ENCODE results near the gene ORAI3.

ORAI3 gene

DNA sequence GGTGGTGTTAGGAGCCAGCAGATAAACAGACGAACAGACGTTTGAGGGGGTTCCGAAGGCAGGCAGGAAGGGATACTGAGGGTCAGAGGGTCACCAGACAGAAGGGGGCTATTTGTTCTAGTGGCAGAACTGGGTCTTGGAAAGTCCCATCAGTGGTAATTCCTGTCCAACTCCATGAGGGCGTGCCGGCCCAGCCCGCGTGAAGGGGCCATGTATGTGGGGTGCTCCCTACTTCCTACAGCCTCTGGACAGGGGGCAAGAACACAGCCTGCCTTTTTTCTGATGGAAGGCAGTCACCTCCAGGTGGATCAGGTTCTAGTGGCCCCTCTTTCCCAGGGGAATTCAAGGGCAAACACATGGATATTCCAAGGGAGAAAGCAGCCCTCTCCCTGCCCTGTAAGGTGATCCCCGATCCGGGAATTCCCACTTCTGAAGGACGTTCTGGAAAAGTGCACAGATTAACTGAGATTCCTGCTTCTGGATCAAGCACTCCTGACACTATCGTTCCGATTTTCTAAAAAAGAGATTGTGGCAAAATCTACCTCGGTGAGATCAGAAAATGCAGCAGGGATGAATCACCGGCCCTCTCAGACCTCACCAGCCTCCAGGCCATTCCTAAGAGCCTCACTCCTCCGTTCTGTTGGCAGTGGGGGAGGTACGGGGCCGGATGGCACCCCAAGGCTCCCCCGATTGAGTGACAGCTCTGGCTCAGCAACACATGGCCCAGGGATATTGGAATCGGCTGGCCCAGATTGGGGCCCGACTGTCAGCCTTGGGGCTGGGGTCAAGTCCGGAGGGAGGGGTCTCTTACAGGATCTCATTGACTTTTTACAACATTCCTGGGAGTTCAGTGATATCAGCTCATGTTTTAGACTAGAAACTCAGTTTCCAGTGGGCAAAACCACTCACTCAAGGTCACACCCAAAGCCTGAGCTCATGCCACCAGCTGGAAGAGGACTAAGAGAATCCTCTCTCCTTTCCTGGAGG lies 49.1 kb downstream of the ORAI3 start:
- ChIA-PET POLR2A (interaction anchor here (0.5 to 2.7 kb wide), 11 partner anchors 12 to 1144 kb away, joined by 3 to 6 read pairs (median 3); partner anchors contain the start of genes ZNF646 and ZNF668), CTCF (interaction anchor here (0.6 to 2.3 kb wide), 7 partner anchors 11 to 137 kb away, joined by 3 to 19 read pairs (median 3); partner anchors contain the start of gene HSD3B7)
- Histone ChIP-seq H3K9me3 (ENCODE audit: control insufficient read depth, insufficient read depth, low read depth, low read length) (no peaks in the 10 kb centered on the region), H3K4me3 (ENCODE audit: low read depth, low read length) (peak overlapping the region; percentile 47), H3K36me3 (ENCODE audit: control insufficient read depth in 2 of 2, insufficient read depth in 1 of 2, low read length in 2 of 2) (no peaks in the 10 kb centered on the region), H3K27ac (ENCODE audit: extremely low read depth, low read depth, low read length) (peak overlapping the region; percentile 17; the same call in 1 of the 2 replicates), H3K4me1 (ENCODE audit: control insufficient read depth, insufficient read depth, low read length) (peaks cover 5% of the 10 kb centered on the region)
- 0 out of 2 replicates have a peak, but pooled peaks have one; percentile 9 for TF ChIP-seq ZBTB21 (tag by site-specific recombination; IDR thresholded peaks at IDR 0.05)
- TF ChIP-seq HOXD13 (CRISPR knock-in tag; IDR thresholded peaks at IDR 0.05; ENCODE audit: borderline replicate concordance): no peak
- peak; percentile 45; the same call in 1 of the 2 replicates for TF ChIP-seq GLIS2 (tag by site-specific recombination; IDR thresholded peaks at IDR 0.05)
- no peak for TF ChIP-seq ZNF488 (tag by site-specific recombination; IDR thresholded peaks at IDR 0.05)
- peak; percentile 60 for TF ChIP-seq ZNF600 (tag by site-specific recombination; IDR thresholded peaks at IDR 0.05)
- no peak for TF ChIP-seq EGR2 (tag by site-specific recombination; IDR thresholded peaks at IDR 0.05; ENCODE audit: low read depth)
- TF ChIP-seq ZNF146 (tag by site-specific recombination; IDR thresholded peaks at IDR 0.05): no peak
- peak; percentile 37; the same call in 1 of the 2 replicates for TF ChIP-seq GLIS1 (tag by site-specific recombination; IDR thresholded peaks at IDR 0.05)
- no peak for TF ChIP-seq WT1 (tag by site-specific recombination; IDR thresholded peaks at IDR 0.05)
- TF ChIP-seq ZBTB49 (tag by site-specific recombination; IDR thresholded peaks at IDR 0.05; ENCODE audit: low read depth): no peak
- TF ChIP-seq ZNF202 (tag by site-specific recombination; IDR thresholded peaks at IDR 0.05; ENCODE audit: borderline replicate concordance): no peak
- no peak for TF ChIP-seq ZNF169 (tag by site-specific recombination; IDR thresholded peaks at IDR 0.05)
- TF ChIP-seq ZNF549 (tag by site-specific recombination; IDR thresholded peaks at IDR 0.05): no peak
- no peak for TF ChIP-seq ZNF621 (tag by site-specific recombination; IDR thresholded peaks at IDR 0.05)
- no peak for TF ChIP-seq ZNF423 (tag by site-specific recombination; IDR thresholded peaks at IDR 0.05)
- peak; percentile 31; the same call in 1 of the 2 replicates for TF ChIP-seq ZNF341 (tag by site-specific recombination; IDR thresholded peaks at IDR 0.05; ENCODE audit: low read depth)
- no peak for TF ChIP-seq SP2 (tag by site-specific recombination; IDR thresholded peaks at IDR 0.05)
- peak; percentile 79; the same call in 1 of the 2 replicates for TF ChIP-seq IKZF3 (tag by site-specific recombination; IDR thresholded peaks at IDR 0.05)
- TF ChIP-seq, protein P1, sequence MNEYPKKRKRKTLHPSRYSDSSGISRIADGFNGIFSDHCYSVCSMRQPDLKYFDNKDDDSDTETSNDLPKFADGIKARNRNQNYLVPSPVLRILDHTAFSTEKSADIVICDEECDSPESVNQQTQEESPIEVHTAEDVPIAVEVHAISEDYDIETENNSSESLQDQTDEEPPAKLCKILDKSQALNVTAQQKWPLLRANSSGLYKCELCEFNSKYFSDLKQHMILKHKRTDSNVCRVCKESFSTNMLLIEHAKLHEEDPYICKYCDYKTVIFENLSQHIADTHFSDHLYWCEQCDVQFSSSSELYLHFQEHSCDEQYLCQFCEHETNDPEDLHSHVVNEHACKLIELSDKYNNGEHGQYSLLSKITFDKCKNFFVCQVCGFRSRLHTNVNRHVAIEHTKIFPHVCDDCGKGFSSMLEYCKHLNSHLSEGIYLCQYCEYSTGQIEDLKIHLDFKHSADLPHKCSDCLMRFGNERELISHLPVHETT (tag by site-specific recombination; IDR thresholded peaks at IDR 0.05): 0 out of 2 replicates have a peak, but pooled peaks have one; percentile 13
- no peak for TF ChIP-seq ZNF501 (tag by site-specific recombination; IDR thresholded peaks at IDR 0.05)
- TF ChIP-seq ZNF175 (tag by site-specific recombination; IDR thresholded peaks at IDR 0.05): no peak
- TF ChIP-seq ZNF610 (tag by site-specific recombination; IDR thresholded peaks at IDR 0.05; ENCODE audit: borderline replicate concordance): no peak
- TF ChIP-seq, protein P2, sequence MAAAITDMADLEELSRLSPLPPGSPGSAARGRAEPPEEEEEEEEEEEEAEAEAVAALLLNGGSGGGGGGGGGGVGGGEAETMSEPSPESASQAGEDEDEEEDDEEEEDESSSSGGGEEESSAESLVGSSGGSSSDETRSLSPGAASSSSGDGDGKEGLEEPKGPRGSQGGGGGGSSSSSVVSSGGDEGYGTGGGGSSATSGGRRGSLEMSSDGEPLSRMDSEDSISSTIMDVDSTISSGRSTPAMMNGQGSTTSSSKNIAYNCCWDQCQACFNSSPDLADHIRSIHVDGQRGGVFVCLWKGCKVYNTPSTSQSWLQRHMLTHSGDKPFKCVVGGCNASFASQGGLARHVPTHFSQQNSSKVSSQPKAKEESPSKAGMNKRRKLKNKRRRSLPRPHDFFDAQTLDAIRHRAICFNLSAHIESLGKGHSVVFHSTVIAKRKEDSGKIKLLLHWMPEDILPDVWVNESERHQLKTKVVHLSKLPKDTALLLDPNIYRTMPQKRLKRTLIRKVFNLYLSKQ (tag by site-specific recombination; IDR thresholded peaks at IDR 0.05; ENCODE audit: borderline replicate concordance): no peak
- TF ChIP-seq, protein P3, sequence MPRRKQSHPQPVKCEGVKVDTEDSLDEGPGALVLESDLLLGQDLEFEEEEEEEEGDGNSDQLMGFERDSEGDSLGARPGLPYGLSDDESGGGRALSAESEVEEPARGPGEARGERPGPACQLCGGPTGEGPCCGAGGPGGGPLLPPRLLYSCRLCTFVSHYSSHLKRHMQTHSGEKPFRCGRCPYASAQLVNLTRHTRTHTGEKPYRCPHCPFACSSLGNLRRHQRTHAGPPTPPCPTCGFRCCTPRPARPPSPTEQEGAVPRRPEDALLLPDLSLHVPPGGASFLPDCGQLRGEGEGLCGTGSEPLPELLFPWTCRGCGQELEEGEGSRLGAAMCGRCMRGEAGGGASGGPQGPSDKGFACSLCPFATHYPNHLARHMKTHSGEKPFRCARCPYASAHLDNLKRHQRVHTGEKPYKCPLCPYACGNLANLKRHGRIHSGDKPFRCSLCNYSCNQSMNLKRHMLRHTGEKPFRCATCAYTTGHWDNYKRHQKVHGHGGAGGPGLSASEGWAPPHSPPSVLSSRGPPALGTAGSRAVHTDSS (tag by site-specific recombination; IDR thresholded peaks at IDR 0.05): no peak
- no peak for TF ChIP-seq ZNF561 (tag by site-specific recombination; IDR thresholded peaks at IDR 0.05; ENCODE audit: borderline replicate concordance)
- TF ChIP-seq, protein P4, sequence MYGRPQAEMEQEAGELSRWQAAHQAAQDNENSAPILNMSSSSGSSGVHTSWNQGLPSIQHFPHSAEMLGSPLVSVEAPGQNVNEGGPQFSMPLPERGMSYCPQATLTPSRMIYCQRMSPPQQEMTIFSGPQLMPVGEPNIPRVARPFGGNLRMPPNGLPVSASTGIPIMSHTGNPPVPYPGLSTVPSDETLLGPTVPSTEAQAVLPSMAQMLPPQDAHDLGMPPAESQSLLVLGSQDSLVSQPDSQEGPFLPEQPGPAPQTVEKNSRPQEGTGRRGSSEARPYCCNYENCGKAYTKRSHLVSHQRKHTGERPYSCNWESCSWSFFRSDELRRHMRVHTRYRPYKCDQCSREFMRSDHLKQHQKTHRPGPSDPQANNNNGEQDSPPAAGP (tag by site-specific recombination; IDR thresholded peaks at IDR 0.05): 0 out of 2 replicates have a peak, but pooled peaks have one; percentile 17
- TF ChIP-seq SP3 (tag by site-specific recombination; IDR thresholded peaks at IDR 0.05): no peak
- TF ChIP-seq ZNF521 (tag by site-specific recombination; IDR thresholded peaks at IDR 0.05): no peak
